ENCODE measurements around the gene NCBP2.

DNA sequence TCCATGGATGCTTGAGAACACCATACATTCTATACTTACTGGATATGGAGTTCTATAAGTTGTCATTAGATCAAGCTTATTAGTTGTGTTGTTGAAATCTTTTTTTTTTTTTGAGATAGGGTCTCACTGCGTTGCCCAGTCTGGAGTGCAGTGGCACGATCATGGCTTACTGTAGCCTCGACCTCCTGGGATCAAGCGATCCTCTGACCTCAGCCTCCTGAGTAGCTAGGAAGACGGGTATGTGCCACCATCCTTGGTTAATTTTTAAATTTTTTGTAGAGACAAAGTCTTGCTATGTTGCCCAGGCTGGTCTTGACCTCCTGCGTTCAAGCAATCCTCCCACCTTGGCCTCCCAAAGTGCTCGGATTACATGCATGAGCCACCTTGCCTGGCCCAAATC lies 12.5 kb upstream of the NCBP2 start:
- TF ChIP-seq, protein P1, sequence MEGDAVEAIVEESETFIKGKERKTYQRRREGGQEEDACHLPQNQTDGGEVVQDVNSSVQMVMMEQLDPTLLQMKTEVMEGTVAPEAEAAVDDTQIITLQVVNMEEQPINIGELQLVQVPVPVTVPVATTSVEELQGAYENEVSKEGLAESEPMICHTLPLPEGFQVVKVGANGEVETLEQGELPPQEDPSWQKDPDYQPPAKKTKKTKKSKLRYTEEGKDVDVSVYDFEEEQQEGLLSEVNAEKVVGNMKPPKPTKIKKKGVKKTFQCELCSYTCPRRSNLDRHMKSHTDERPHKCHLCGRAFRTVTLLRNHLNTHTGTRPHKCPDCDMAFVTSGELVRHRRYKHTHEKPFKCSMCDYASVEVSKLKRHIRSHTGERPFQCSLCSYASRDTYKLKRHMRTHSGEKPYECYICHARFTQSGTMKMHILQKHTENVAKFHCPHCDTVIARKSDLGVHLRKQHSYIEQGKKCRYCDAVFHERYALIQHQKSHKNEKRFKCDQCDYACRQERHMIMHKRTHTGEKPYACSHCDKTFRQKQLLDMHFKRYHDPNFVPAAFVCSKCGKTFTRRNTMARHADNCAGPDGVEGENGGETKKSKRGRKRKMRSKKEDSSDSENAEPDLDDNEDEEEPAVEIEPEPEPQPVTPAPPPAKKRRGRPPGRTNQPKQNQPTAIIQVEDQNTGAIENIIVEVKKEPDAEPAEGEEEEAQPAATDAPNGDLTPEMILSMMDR (IDR thresholded peaks at IDR 0.05): no peak
- no peak for TF ChIP-seq POLR2A (IDR thresholded peaks at IDR 0.05)

Data from uterus (tissue), 2 donors.